ENCODE data around the gene CYP2C8.

GRCh38 chr10:95039281-95039680 is 30.0 kb downstream of the CYP2C8 start:
- TF ChIP-seq CTCF (IDR thresholded peaks at IDR 0.05): no peak
- TF ChIP-seq POLR2A (IDR thresholded peaks at IDR 0.05): no peak

All from Peyer's patch (tissue), 4 donors.